Cardiac muscle cell (in vitro differentiated cells and primary cell): ENCODE results near the gene STX8. TPM values are rescaled to one million over a fixed set of nuclear protein-coding genes. Genes with fewer than 3 reads are reported as not detected.

Experiments
- DNase-seq, 2 donors: peaks; one replicate each; pipeline versions ENCODE4 v3.0.0 to v3.0.0-alpha.2; 2010 to 2017; ENCODE audit warnings: low read depth in 1 of 2, low spot score in 1 of 2
- H3K27ac ChIP-seq: fragments of 200-600 bp; sonication (generic); 2 replicates; pipeline ENCODE4 v1.5.1; 2016
- H3K27me3 ChIP-seq: fragments of 200-600 bp; sonication (generic); 2 replicates; pipeline ENCODE4 v1.6.0; 2016; ENCODE audit warnings: control low read depth
- H3K36me3 ChIP-seq: fragments of 200-600 bp; sonication (generic); 2 replicates; pipeline ENCODE4 v1.5.1; 2016; ENCODE audit warnings: control low read depth
- H3K4me1 ChIP-seq: fragments of 200-600 bp; sonication (generic); 2 replicates; pipeline ENCODE4 v1.8.1; 2017; ENCODE audit warnings: low read depth, mild to moderate bottlenecking, mixed run types
- H3K4me3 ChIP-seq: fragments of 200-600 bp; sonication (generic); 2 replicates; pipeline ENCODE4 v1.5.1; 2016; ENCODE audit warnings: mild to moderate bottlenecking
- H3K9me3 ChIP-seq: fragments of 200-600 bp; sonication (generic); 2 replicates; pipeline ENCODE4 v1.5.1; 2017; ENCODE audit warnings: low read depth, mild to moderate bottlenecking, control low read depth
- polyA plus RNA-seq: library from polyadenylated mRNA; unstranded; fragments of >200 nt; fragmentation: Nextera tagmentation; extraction: Ambion mirVana; gene quantifications from 2 replicates; pipeline ENCODE4 v1.2.1, GENCODE V29; 2016
- total RNA-seq: library from RNA; depleted of rRNA; stranded (reverse); fragments of >200 nt; gene quantifications from 2 replicates; pipeline ENCODE4 v1.2.3, GENCODE V29; 2016
- TF ChIP-seq, protein P1 (sequence below): IDR thresholded peaks from 2 replicates; pipeline ENCODE4 v1.5.1; 2012; ENCODE audit warnings: low read depth, mild to moderate bottlenecking, low read length

STX8 gene
- total and polyA plus RNA-seq, 2 experiments from 2014 or later, result 46.9 to 95.2 TPM

DNA sequence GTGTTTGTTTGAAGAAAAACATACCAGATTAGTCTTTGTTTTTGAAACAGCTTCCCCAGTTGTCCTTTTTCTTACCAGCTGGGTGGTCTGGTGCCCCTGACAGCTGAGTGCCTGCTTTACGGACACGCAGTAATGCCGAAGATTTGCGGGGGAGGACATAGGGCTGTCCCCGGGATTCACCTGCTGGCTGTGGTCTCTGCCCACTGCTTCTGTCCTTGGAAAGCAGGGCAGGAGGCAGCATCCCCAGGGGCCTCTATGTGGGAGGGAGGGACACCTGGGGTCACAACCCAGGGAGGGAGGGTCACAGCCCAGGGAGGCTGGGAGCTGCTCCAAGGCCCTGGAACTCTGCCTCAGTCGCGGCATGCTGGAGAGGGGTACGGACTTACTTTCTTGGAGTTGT is 332.6 kb downstream of the STX8 start:
- H3K4me1 ChIP-seq, result peaks cover 9% of the 10 kb centered on the region
- H3K4me3 ChIP-seq, result no peak overlapping the region
- H3K9me3 ChIP-seq, result no peaks in the 10 kb centered on the region
- TF ChIP-seq, protein P1, sequence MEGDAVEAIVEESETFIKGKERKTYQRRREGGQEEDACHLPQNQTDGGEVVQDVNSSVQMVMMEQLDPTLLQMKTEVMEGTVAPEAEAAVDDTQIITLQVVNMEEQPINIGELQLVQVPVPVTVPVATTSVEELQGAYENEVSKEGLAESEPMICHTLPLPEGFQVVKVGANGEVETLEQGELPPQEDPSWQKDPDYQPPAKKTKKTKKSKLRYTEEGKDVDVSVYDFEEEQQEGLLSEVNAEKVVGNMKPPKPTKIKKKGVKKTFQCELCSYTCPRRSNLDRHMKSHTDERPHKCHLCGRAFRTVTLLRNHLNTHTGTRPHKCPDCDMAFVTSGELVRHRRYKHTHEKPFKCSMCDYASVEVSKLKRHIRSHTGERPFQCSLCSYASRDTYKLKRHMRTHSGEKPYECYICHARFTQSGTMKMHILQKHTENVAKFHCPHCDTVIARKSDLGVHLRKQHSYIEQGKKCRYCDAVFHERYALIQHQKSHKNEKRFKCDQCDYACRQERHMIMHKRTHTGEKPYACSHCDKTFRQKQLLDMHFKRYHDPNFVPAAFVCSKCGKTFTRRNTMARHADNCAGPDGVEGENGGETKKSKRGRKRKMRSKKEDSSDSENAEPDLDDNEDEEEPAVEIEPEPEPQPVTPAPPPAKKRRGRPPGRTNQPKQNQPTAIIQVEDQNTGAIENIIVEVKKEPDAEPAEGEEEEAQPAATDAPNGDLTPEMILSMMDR, result no peak
- DNase-seq, result no peak
- no peaks in the 10 kb centered on the region for H3K36me3 ChIP-seq
- H3K27ac ChIP-seq, result no peak overlapping the region
- peaks cover 17% of the 10 kb centered on the region for H3K27me3 ChIP-seq

DNA sequence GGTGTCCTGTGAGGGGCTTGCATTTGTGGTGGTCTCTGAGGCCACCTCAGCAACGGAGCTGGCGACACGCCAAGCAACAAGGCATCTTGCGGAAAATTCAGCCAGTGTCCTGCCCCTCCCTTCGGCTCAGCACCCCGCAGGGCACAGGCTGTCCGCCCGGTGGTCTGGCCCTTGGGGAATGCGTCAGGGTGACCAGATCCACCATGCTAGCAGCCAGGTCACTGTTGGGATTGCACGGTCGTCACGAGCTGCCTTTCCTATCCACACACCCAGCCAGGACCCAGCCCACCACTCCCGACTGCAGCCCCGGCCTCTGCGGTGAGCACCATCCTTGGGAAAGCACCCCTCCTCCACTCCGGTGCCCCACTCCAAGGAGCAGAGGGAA is 333.1 kb downstream of the STX8 start:
- Histone ChIP-seq H3K36me3 (no peaks in the 10 kb centered on the region), H3K27ac (no peak overlapping the region), H3K4me3 (no peak overlapping the region), H3K27me3 (peaks cover 22% of the 10 kb centered on the region), H3K9me3 (no peaks in the 10 kb centered on the region), H3K4me1 (peaks cover 9% of the 10 kb centered on the region)
- no peak for DNase-seq
- TF ChIP-seq, protein P1, result no peak

DNA sequence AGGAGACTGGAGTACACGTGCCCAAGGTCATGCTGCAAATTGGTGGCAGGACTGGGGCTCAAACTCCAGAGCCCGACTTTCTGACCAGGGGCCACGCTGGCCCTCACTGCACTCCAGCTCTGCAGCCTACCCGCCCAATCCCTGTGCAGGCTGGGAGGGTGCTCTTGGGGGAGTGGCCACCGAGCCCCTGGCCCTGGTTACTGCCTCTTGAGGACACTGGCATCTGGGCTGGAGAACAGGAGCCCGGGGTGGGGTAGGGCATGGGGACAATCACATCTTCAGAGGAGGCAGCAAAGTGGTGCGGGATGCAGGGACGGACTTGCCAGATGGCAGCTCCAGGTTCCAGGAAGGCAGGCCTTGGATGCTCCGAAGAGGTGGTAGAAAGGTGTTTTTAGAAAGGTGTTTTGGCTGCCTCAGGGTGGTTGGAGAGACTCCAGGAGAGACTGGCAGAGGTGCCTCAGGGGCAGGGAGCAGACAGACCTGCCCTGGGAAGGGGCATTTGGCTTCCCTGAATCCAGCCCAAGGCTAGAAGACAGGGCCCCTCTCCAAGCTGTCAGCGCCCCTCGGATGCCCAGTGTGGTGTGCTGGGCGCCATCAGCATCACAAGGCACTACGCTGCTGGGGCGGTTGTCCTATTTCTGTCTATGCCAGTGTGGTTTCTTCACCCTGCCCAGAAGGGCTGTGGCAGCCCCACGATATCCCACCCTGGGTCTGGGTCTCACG is 333.7 kb downstream of the STX8 start:
- Histone ChIP-seq H3K4me1 (peaks cover 9% of the 10 kb centered on the region), H3K27ac (no peak overlapping the region)
- TF ChIP-seq, protein P1, result no peak

DNA sequence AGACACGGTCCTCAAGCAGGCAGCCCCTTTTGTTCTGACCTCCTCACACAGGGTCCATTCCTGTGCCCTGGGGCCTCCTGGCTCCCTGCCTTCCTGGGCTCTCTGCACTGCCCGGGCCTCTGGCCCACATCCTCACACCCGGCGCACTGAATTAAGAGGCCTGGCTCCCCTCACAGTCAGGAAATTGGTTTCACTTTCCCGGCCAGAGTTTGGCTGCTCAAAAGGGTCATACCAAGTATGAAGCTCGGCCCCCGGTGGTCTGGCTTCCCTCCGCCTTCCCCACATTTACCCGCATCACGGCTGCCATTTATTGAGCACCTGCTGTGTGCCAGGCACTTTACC is 334.3 kb downstream of the STX8 start:
- TF ChIP-seq, protein P1, result no peak
- Histone ChIP-seq H3K36me3 (no peaks in the 10 kb centered on the region), H3K9me3 (no peaks in the 10 kb centered on the region), H3K27me3 (peaks cover 23% of the 10 kb centered on the region), H3K4me1 (peaks cover 9% of the 10 kb centered on the region), H3K27ac (no peak overlapping the region), H3K4me3 (no peak overlapping the region)
- peak in 1 of 2 donors; percentile 28 for DNase-seq

More for the DNA sequence above, 333.7 kb downstream of the STX8 start:
- no peaks in the 10 kb centered on the region for H3K36me3 ChIP-seq
- H3K9me3 ChIP-seq, result no peaks in the 10 kb centered on the region
- H3K27me3 ChIP-seq, result peaks cover 22% of the 10 kb centered on the region
- no peak for DNase-seq
- no peak overlapping the region for H3K4me3 ChIP-seq

DNA sequence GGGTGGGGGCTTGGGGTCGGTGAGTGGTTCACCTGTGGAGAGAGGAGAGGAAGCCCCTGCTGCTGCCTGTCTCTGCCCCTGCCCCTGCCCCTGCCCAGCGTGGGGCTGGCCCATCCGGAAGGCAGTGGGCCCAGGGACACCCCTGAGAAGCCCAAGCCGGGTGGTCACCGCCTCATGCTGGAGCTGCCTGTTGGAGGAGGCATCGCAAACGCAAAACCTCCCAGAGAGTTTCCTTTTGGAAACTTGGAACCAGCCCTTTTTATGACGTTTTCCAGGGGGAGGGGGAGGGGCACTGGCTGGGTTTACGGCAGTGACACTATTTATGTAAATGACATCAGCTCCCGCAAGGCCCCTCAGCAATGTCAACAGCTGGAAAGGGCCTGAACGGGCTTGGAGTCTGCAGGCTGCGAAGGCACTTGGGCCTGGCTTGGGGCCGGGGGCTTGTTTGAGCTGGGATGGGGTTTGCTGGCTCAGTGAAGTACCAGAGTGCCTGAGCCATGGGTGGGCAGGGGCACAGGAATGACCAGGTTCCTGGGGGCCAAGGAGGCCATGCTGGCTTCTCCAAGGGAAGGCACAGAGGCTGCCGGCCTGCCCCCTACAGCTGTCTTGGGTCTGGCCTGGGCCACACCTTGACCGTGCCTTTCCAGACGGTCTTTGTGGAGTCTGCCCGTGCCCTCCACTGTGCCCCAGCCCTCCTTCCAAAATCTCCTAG is 334.8 kb downstream of the STX8 start:
- Histone ChIP-seq H3K36me3 (no peaks in the 10 kb centered on the region), H3K27me3 (peaks cover 28% of the 10 kb centered on the region), H3K4me3 (no peak overlapping the region), H3K4me1 (peaks cover 9% of the 10 kb centered on the region), H3K9me3 (no peaks in the 10 kb centered on the region), H3K27ac (peak overlapping the region; percentile 52)
- TF ChIP-seq, protein P1, result no peak
- DNase-seq, result peak; percentile 68 to 89
